GM23338 (cell line): Measurements from ENCODE around the gene RAMP3. TPM values are rescaled to one million over a fixed set of nuclear protein-coding genes. Genes with fewer than 3 reads are reported as not detected.

ENCODE experiments used
- ATAC-seq: fragments of 200-7000 bp; cut with Tn5 transposase; 3 replicates; pipeline ENCODE4 v1.9.1; 2020
- DNase-seq: peaks from one replicate; pipeline ENCODE4 v3.0.0-alpha.2; 2015; ENCODE audit warnings: low spot score
- H2AFZ ChIP-seq: fragments of 200-600 bp; sonication (generic); 2 replicates; pipeline ENCODE4 v1.8.0; 2016; ENCODE audit warnings: antibody characterized with exemption, mild to moderate bottlenecking, moderate library complexity
- H3F3A ChIP-seq: fragments of 200-600 bp; sonication (generic); replicated peaks from 2 replicates; pipeline ENCODE4 v1.8.0; 2017; ENCODE audit warnings: antibody characterized with exemption, mixed run types, low read depth
- H3K27ac ChIP-seq: fragments of 200-600 bp; sonication (generic); 2 replicates; pipeline ENCODE4 v1.6.1; 2016; ENCODE audit warnings: low read depth
- H3K27me3 ChIP-seq: fragments of 200-600 bp; sonication (generic); 2 replicates; pipeline ENCODE4 v1.8.0; 2016; ENCODE audit warnings: mild to moderate bottlenecking, mixed run types, moderate library complexity; ENCODE audit not compliant: insufficient read depth
- H3K36me3 ChIP-seq: fragments of 200-600 bp; sonication (generic); 2 replicates; pipeline ENCODE4 v1.8.0; 2016; ENCODE audit warnings: mild to moderate bottlenecking; ENCODE audit not compliant: insufficient read depth
- H3K4me1 ChIP-seq: fragments of 200-600 bp; sonication (generic); 2 replicates; pipeline ENCODE4 v1.8.0; 2016; ENCODE audit warnings: mild to moderate bottlenecking, moderate library complexity; ENCODE audit not compliant: insufficient read depth
- H3K4me2 ChIP-seq: fragments of 200-600 bp; sonication (generic); 2 replicates; pipeline ENCODE4 v1.7.1; 2017; ENCODE audit warnings: mixed run types
- H3K4me3 ChIP-seq: fragments of 200-600 bp; sonication (generic); 2 replicates; pipeline ENCODE4 v1.6.1; 2016; ENCODE audit warnings: mixed run types
- H3K79me2 ChIP-seq: fragments of 200-600 bp; sonication (generic); replicated peaks from 2 replicates; pipeline ENCODE4 v1.8.0; 2017; ENCODE audit warnings: mild to moderate bottlenecking; ENCODE audit not compliant: insufficient read depth
- H3K9me2 ChIP-seq: fragments of 200-600 bp; sonication (generic); 2 replicates; pipeline ENCODE4 v1.8.0; 2017; ENCODE audit not compliant: insufficient read depth
- H4K20me1 ChIP-seq: fragments of 200-600 bp; sonication (generic); replicated peaks from 2 replicates; pipeline ENCODE4 v1.8.0; 2017; ENCODE audit warnings: mild to moderate bottlenecking; ENCODE audit not compliant: insufficient read depth
- H3K27ac Mint-ChIP-seq: 2 replicates; pipeline ENCODE4 v1.8.0; 2020; ENCODE audit warnings: inconsistent platforms, mild to moderate bottlenecking, moderate library complexity, mixed read lengths
- H3K27me3 Mint-ChIP-seq: 3 replicates; pipeline ENCODE4 v1.8.0; 2022; ENCODE audit warnings: low read depth, mild to moderate bottlenecking, moderate library complexity, mixed read lengths, inconsistent platforms; ENCODE audit not compliant: insufficient read depth, poor library complexity
- H3K36me3 Mint-ChIP-seq: 3 replicates; pipeline ENCODE4 v1.8.0; 2021; ENCODE audit warnings: low read depth, mild to moderate bottlenecking, inconsistent platforms, moderate library complexity, mixed read lengths
- H3K4me1 Mint-ChIP-seq: 3 replicates; pipeline ENCODE4 v1.8.0; 2020; ENCODE audit warnings: mild to moderate bottlenecking, inconsistent platforms, mixed read lengths
- H3K4me3 Mint-ChIP-seq: 3 replicates; pipeline ENCODE4 v1.8.0; 2021; ENCODE audit warnings: moderate library complexity, mild to moderate bottlenecking, inconsistent platforms, mixed read lengths
- H3K9me3 Mint-ChIP-seq: 3 replicates; pipeline ENCODE4 v1.8.0; 2020; ENCODE audit warnings: moderate library complexity, mild to moderate bottlenecking, inconsistent platforms, mixed read lengths
- CREB1 ChIP-seq: fragments of 250-450 bp; sonication (Bioruptor Pico); IDR thresholded peaks from 2 replicates; pipeline ENCODE4 v1.5.0; 2020; ENCODE audit warnings: low read depth, mild to moderate bottlenecking, moderate library complexity
- EZH2 ChIP-seq: fragments of 200-600 bp; sonication (generic); IDR thresholded peaks from one replicate; pipeline ENCODE4 v1.8.0; 2017; ENCODE audit warnings: antibody characterized with exemption, mild to moderate bottlenecking, low read depth; ENCODE audit not compliant: unreplicated experiment
- EZH2phosphoT487 ChIP-seq: fragments of 200-600 bp; sonication (generic); IDR thresholded peaks from one replicate; pipeline ENCODE4 v1.8.1; 2018; ENCODE audit warnings: antibody characterized with exemption; ENCODE audit not compliant: unreplicated experiment
- JUNB ChIP-seq: IDR thresholded peaks from one replicate; pipeline ENCODE4 v1.6.1; 2016; ENCODE audit warnings: antibody characterized with exemption; ENCODE audit not compliant: unreplicated experiment
- NANOG ChIP-seq: IDR thresholded peaks from 2 replicates; pipeline ENCODE4 v1.6.1; 2016; ENCODE audit warnings: antibody characterized with exemption, borderline replicate concordance
- POLR2AphosphoS5 ChIP-seq: IDR thresholded peaks from 2 replicates; pipeline ENCODE4 v1.6.1; 2016; ENCODE audit warnings: antibody characterized with exemption, low read depth
- STAT1 ChIP-seq: IDR thresholded peaks from one replicate; pipeline ENCODE4 v1.6.1; 2016; ENCODE audit warnings: antibody characterized with exemption; ENCODE audit not compliant: unreplicated experiment
- ZNF114 ChIP-seq: fragments of 250-450 bp; sonication (Bioruptor Pico); IDR thresholded peaks from 2 replicates; pipeline ENCODE4 v1.5.0; 2020; ENCODE audit warnings: mild to moderate bottlenecking, moderate library complexity
- ZNF331 ChIP-seq: fragments of 250-450 bp; sonication (Bioruptor Pico); IDR thresholded peaks from 2 replicates; pipeline ENCODE4 v1.5.0; 2020; ENCODE audit warnings: low read depth, mild to moderate bottlenecking, moderate library complexity
- polyA plus RNA-seq: library from polyadenylated mRNA; unstranded; fragments of >200 nt; fragmentation: Nextera tagmentation; extraction: Ambion mirVana; gene quantifications from 2 replicates; pipeline ENCODE4 v1.2.1, GENCODE V29; 2016
- total RNA-seq: library from RNA; depleted of rRNA; stranded (reverse); fragments of >200 nt; shearing (Covaris generic); gene quantifications from 2 replicates; pipeline ENCODE4 v1.2.3, GENCODE V29; 2014
- TF ChIP-seq, protein P1 (sequence below), 2 experiments: fragments of 200-600 bp in 1 of 2; sonication (generic) in 1 of 2; conservative IDR thresholded peaks; 2 replicates each; pipeline versions ENCODE4 v1.5.1 to v1.6.1; 2016 to 2017; ENCODE audit warnings: antibody characterized with exemption in 2 of 2, low read depth in 2 of 2, mild to moderate bottlenecking in 2 of 2, moderate library complexity in 1 of 2
- TF ChIP-seq, protein P2 (sequence below): IDR thresholded peaks from one replicate; pipeline ENCODE4 v1.6.1; 2018; ENCODE audit warnings: antibody characterized with exemption; ENCODE audit not compliant: unreplicated experiment
- TF ChIP-seq, protein P3 (sequence below): fragments of 250-450 bp; sonication (Bioruptor Pico); IDR thresholded peaks from 2 replicates; pipeline ENCODE4 v1.5.0; 2020; ENCODE audit warnings: mild to moderate bottlenecking, moderate library complexity
- TF ChIP-seq, protein P4 (sequence below): IDR thresholded peaks from 2 replicates; pipeline ENCODE4 v1.6.1; 2016; ENCODE audit warnings: antibody characterized with exemption

RAMP3 gene
- total and polyA plus RNA-seq, 2 experiments from 2014 or later: 1.1 to 4.6 TPM

DNA sequence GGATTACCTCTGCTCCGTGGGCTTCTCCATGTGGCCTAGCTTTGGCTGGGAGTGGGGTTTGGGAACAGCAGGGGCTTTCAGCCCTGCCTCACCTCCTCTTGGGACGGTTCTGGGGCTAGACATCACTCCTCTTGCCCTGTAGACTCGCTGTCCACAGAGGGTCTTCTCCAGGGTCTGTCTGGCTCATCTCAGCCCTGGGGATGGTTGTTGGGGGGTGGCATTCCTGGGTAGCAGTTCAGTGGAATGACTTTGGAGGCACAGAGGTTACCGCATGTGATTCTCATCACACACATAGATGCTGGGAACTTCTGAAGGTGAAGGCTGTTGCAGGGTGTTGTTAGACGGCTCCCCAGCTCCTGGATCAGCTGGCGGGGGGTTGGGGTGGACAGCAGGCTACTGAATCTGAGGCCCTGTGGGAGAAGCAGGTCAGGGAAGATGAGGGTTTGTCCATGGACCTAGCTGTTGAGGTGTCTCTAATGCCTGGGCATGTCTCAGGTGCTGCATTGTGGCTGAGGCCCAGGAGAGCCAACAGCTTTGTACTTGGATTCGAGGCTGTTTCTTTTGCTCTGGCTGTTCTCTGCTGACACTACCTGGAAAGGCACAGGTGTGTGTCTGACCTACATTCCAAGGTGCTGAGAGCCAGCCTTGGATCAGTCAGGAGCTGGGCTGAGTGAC lies 23.8 kb downstream of the RAMP3 start:
- Histone ChIP-seq H3K79me2 (no peaks in the 10 kb centered on the region), H3K36me3 (no peaks in the 10 kb centered on the region), H3K4me1 (no peaks in the 10 kb centered on the region), H3K27ac (no peak overlapping the region), H3F3A (no peaks in the 10 kb centered on the region), H3K4me3 (no peak overlapping the region), H4K20me1 (no peaks in the 10 kb centered on the region; the same call in 1 of the 2 replicates), H2AFZ (no peak overlapping the region), H3K4me2 (no peak overlapping the region), H3K9me2 (0 out of 2 replicates have a peak, but pooled peaks cover 3% of the 10 kb centered on the region), H3K27me3 (no peaks in the 10 kb centered on the region)
- TF ChIP-seq ZNF331 (CRISPR knock-in tag) (no peak), JUNB (no peak), EZH2phosphoT487 (no peak), EZH2 (no peak), STAT1 (no peak), CREB1 (CRISPR knock-in tag) (no peak), ZNF114 (CRISPR knock-in tag) (no peak), NANOG (no peak), POLR2AphosphoS5 (no peak)
- TF ChIP-seq, protein P1, sequence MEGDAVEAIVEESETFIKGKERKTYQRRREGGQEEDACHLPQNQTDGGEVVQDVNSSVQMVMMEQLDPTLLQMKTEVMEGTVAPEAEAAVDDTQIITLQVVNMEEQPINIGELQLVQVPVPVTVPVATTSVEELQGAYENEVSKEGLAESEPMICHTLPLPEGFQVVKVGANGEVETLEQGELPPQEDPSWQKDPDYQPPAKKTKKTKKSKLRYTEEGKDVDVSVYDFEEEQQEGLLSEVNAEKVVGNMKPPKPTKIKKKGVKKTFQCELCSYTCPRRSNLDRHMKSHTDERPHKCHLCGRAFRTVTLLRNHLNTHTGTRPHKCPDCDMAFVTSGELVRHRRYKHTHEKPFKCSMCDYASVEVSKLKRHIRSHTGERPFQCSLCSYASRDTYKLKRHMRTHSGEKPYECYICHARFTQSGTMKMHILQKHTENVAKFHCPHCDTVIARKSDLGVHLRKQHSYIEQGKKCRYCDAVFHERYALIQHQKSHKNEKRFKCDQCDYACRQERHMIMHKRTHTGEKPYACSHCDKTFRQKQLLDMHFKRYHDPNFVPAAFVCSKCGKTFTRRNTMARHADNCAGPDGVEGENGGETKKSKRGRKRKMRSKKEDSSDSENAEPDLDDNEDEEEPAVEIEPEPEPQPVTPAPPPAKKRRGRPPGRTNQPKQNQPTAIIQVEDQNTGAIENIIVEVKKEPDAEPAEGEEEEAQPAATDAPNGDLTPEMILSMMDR (conservative IDR thresholded peaks at IDR 0.05; ENCODE audit: low read depth in 2 of 2): no peak
- TF ChIP-seq, protein P2, sequence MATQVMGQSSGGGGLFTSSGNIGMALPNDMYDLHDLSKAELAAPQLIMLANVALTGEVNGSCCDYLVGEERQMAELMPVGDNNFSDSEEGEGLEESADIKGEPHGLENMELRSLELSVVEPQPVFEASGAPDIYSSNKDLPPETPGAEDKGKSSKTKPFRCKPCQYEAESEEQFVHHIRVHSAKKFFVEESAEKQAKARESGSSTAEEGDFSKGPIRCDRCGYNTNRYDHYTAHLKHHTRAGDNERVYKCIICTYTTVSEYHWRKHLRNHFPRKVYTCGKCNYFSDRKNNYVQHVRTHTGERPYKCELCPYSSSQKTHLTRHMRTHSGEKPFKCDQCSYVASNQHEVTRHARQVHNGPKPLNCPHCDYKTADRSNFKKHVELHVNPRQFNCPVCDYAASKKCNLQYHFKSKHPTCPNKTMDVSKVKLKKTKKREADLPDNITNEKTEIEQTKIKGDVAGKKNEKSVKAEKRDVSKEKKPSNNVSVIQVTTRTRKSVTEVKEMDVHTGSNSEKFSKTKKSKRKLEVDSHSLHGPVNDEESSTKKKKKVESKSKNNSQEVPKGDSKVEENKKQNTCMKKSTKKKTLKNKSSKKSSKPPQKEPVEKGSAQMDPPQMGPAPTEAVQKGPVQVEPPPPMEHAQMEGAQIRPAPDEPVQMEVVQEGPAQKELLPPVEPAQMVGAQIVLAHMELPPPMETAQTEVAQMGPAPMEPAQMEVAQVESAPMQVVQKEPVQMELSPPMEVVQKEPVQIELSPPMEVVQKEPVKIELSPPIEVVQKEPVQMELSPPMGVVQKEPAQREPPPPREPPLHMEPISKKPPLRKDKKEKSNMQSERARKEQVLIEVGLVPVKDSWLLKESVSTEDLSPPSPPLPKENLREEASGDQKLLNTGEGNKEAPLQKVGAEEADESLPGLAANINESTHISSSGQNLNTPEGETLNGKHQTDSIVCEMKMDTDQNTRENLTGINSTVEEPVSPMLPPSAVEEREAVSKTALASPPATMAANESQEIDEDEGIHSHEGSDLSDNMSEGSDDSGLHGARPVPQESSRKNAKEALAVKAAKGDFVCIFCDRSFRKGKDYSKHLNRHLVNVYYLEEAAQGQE: no peak
- TF ChIP-seq, protein P3, sequence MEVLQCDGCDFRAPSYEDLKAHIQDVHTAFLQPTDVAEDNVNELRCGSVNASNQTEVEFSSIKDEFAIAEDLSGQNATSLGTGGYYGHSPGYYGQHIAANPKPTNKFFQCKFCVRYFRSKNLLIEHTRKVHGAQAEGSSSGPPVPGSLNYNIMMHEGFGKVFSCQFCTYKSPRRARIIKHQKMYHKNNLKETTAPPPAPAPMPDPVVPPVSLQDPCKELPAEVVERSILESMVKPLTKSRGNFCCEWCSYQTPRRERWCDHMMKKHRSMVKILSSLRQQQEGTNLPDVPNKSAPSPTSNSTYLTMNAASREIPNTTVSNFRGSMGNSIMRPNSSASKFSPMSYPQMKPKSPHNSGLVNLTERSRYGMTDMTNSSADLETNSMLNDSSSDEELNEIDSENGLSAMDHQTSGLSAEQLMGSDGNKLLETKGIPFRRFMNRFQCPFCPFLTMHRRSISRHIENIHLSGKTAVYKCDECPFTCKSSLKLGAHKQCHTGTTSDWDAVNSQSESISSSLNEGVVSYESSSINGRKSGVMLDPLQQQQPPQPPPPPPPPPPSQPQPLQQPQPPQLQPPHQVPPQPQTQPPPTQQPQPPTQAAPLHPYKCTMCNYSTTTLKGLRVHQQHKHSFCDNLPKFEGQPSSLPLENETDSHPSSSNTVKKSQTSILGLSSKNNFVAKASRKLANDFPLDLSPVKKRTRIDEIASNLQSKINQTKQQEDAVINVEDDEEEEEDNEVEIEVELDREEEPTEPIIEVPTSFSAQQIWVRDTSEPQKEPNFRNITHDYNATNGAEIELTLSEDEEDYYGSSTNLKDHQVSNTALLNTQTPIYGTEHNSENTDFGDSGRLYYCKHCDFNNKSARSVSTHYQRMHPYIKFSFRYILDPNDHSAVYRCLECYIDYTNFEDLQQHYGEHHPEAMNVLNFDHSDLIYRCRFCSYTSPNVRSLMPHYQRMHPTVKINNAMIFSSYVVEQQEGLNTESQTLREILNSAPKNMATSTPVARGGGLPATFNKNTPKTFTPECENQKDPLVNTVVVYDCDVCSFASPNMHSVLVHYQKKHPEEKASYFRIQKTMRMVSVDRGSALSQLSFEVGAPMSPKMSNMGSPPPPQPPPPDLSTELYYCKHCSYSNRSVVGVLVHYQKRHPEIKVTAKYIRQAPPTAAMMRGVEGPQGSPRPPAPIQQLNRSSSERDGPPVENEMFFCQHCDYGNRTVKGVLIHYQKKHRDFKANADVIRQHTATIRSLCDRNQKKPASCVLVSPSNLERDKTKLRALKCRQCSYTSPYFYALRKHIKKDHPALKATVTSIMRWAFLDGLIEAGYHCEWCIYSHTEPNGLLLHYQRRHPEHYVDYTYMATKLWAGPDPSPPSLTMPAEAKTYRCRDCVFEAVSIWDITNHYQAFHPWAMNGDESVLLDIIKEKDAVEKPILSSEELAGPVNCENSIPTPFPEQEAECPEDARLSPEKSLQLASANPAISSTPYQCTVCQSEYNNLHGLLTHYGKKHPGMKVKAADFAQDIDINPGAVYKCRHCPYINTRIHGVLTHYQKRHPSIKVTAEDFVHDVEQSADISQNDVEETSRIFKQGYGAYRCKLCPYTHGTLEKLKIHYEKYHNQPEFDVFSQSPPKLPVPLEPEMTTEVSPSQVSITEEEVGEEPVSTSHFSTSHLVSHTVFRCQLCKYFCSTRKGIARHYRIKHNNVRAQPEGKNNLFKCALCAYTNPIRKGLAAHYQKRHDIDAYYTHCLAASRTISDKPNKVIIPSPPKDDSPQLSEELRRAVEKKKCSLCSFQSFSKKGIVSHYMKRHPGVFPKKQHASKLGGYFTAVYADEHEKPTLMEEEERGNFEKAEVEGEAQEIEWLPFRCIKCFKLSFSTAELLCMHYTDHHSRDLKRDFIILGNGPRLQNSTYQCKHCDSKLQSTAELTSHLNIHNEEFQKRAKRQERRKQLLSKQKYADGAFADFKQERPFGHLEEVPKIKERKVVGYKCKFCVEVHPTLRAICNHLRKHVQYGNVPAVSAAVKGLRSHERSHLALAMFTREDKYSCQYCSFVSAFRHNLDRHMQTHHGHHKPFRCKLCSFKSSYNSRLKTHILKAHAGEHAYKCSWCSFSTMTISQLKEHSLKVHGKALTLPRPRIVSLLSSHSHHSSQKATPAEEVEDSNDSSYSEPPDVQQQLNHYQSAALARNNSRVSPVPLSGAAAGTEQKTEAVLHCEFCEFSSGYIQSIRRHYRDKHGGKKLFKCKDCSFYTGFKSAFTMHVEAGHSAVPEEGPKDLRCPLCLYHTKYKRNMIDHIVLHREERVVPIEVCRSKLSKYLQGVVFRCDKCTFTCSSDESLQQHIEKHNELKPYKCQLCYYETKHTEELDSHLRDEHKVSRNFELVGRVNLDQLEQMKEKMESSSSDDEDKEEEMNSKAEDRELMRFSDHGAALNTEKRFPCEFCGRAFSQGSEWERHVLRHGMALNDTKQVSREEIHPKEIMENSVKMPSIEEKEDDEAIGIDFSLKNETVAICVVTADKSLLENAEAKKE: no peak
- TF ChIP-seq, protein P4, sequence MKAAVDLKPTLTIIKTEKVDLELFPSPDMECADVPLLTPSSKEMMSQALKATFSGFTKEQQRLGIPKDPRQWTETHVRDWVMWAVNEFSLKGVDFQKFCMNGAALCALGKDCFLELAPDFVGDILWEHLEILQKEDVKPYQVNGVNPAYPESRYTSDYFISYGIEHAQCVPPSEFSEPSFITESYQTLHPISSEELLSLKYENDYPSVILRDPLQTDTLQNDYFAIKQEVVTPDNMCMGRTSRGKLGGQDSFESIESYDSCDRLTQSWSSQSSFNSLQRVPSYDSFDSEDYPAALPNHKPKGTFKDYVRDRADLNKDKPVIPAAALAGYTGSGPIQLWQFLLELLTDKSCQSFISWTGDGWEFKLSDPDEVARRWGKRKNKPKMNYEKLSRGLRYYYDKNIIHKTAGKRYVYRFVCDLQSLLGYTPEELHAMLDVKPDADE: no peak
- Mint-ChIP-seq H3K27me3 (peaks cover 6% of the 10 kb centered on the region), H3K36me3 (no peaks in the 10 kb centered on the region; the same call in 2 of the 3 replicates), H3K4me3 (no peak overlapping the region), H3K4me1 (no peaks in the 10 kb centered on the region; the same call in 2 of the 3 replicates), H3K27ac (no peak overlapping the region), H3K9me3 (no peaks in the 10 kb centered on the region)
- DNase-seq (no peak), ATAC-seq (no peak)
